ENCODE measurements around the gene BIN1.

Gene BIN1

GRCh38 chr2:127000194-127000593 is 106.8 kb downstream of the BIN1 start:
- Histone ChIP-seq H3K36me3 (ENCODE audit: control insufficient read depth, insufficient read depth, low read length) (no peaks in the 10 kb centered on the region), H3K9me3 (ENCODE audit: control insufficient read depth, insufficient read depth, low read length) (no peaks in the 10 kb centered on the region), H3K27me3 (ENCODE audit: control insufficient read depth, insufficient read depth, low read length) (no peaks in the 10 kb centered on the region), H3K4me3 (ENCODE audit: low read depth, low read length) (no peak overlapping the region), H3K9ac (ENCODE audit: low read depth, low read length) (no peak overlapping the region), H3K4me1 (ENCODE audit: control insufficient read depth, insufficient read depth, low read length) (no peaks in the 10 kb centered on the region)

GRCh38 chr2:126999106-126999756 is 107.7 kb downstream of the BIN1 start:
- Histone ChIP-seq H3K9ac (ENCODE audit: low read depth, low read length) (no peak overlapping the region), H3K4me1 (ENCODE audit: control insufficient read depth, insufficient read depth, low read length) (no peaks in the 10 kb centered on the region), H3K36me3 (ENCODE audit: control insufficient read depth, insufficient read depth, low read length) (no peaks in the 10 kb centered on the region), H3K9me3 (ENCODE audit: control insufficient read depth, insufficient read depth, low read length) (no peaks in the 10 kb centered on the region), H3K4me3 (ENCODE audit: low read depth, low read length) (no peak overlapping the region), H3K27me3 (ENCODE audit: control insufficient read depth, insufficient read depth, low read length) (no peaks in the 10 kb centered on the region)

- Histone ChIP-seq H3K9me3 (ENCODE audit: control insufficient read depth, insufficient read depth, low read length) (no peaks in the 10 kb centered on the region), H3K27me3 (ENCODE audit: control insufficient read depth, insufficient read depth, low read length) (no peaks in the 10 kb centered on the region), H3K4me3 (ENCODE audit: low read depth, low read length) (no peak overlapping the region), H3K36me3 (ENCODE audit: control insufficient read depth, insufficient read depth, low read length) (no peaks in the 10 kb centered on the region), H3K4me1 (ENCODE audit: control insufficient read depth, insufficient read depth, low read length) (no peaks in the 10 kb centered on the region), H3K9ac (ENCODE audit: low read depth, low read length) (no peak overlapping the region)
Measured at GRCh38 chr2:126998486-126998885, 108.5 kb downstream of the BIN1 start.
